GM23338 (cell line): ENCODE measurements around the gene RBM19. TPM values are rescaled to one million over a fixed set of nuclear protein-coding genes. Genes with fewer than 3 reads are reported as not detected.
A peak's percentile ranks its signal among the peaks of the same experiment; 100 is the strongest.

Experiments used
- ATAC-seq: fragments of 200-7000 bp; cut with Tn5 transposase; 3 replicates; pipeline ENCODE4 v1.9.1; 2020
- DNase-seq: peaks from one replicate; pipeline ENCODE4 v3.0.0-alpha.2; 2015; ENCODE audit warnings: low spot score
- H2AFZ ChIP-seq: fragments of 200-600 bp; sonication (generic); 2 replicates; pipeline ENCODE4 v1.8.0; 2016; ENCODE audit warnings: antibody characterized with exemption, mild to moderate bottlenecking, moderate library complexity
- H3F3A ChIP-seq: fragments of 200-600 bp; sonication (generic); replicated peaks from 2 replicates; pipeline ENCODE4 v1.8.0; 2017; ENCODE audit warnings: antibody characterized with exemption, mixed run types, low read depth
- H3K27ac ChIP-seq: fragments of 200-600 bp; sonication (generic); 2 replicates; pipeline ENCODE4 v1.6.1; 2016; ENCODE audit warnings: low read depth
- H3K27me3 ChIP-seq: fragments of 200-600 bp; sonication (generic); 2 replicates; pipeline ENCODE4 v1.8.0; 2016; ENCODE audit warnings: mild to moderate bottlenecking, mixed run types, moderate library complexity; ENCODE audit not compliant: insufficient read depth
- H3K36me3 ChIP-seq: fragments of 200-600 bp; sonication (generic); 2 replicates; pipeline ENCODE4 v1.8.0; 2016; ENCODE audit warnings: mild to moderate bottlenecking; ENCODE audit not compliant: insufficient read depth
- H3K4me1 ChIP-seq: fragments of 200-600 bp; sonication (generic); 2 replicates; pipeline ENCODE4 v1.8.0; 2016; ENCODE audit warnings: mild to moderate bottlenecking, moderate library complexity; ENCODE audit not compliant: insufficient read depth
- H3K4me2 ChIP-seq: fragments of 200-600 bp; sonication (generic); 2 replicates; pipeline ENCODE4 v1.7.1; 2017; ENCODE audit warnings: mixed run types
- H3K4me3 ChIP-seq: fragments of 200-600 bp; sonication (generic); 2 replicates; pipeline ENCODE4 v1.6.1; 2016; ENCODE audit warnings: mixed run types
- H3K79me2 ChIP-seq: fragments of 200-600 bp; sonication (generic); replicated peaks from 2 replicates; pipeline ENCODE4 v1.8.0; 2017; ENCODE audit warnings: mild to moderate bottlenecking; ENCODE audit not compliant: insufficient read depth
- H3K9me2 ChIP-seq: fragments of 200-600 bp; sonication (generic); 2 replicates; pipeline ENCODE4 v1.8.0; 2017; ENCODE audit not compliant: insufficient read depth
- H4K20me1 ChIP-seq: fragments of 200-600 bp; sonication (generic); replicated peaks from 2 replicates; pipeline ENCODE4 v1.8.0; 2017; ENCODE audit warnings: mild to moderate bottlenecking; ENCODE audit not compliant: insufficient read depth
- H3K27ac Mint-ChIP-seq: 2 replicates; pipeline ENCODE4 v1.8.0; 2020; ENCODE audit warnings: inconsistent platforms, mild to moderate bottlenecking, moderate library complexity, mixed read lengths
- H3K27me3 Mint-ChIP-seq: 3 replicates; pipeline ENCODE4 v1.8.0; 2022; ENCODE audit warnings: low read depth, mild to moderate bottlenecking, moderate library complexity, mixed read lengths, inconsistent platforms; ENCODE audit not compliant: insufficient read depth, poor library complexity
- H3K36me3 Mint-ChIP-seq: 3 replicates; pipeline ENCODE4 v1.8.0; 2021; ENCODE audit warnings: low read depth, mild to moderate bottlenecking, inconsistent platforms, moderate library complexity, mixed read lengths
- H3K4me1 Mint-ChIP-seq: 3 replicates; pipeline ENCODE4 v1.8.0; 2020; ENCODE audit warnings: mild to moderate bottlenecking, inconsistent platforms, mixed read lengths
- H3K4me3 Mint-ChIP-seq: 3 replicates; pipeline ENCODE4 v1.8.0; 2021; ENCODE audit warnings: moderate library complexity, mild to moderate bottlenecking, inconsistent platforms, mixed read lengths
- H3K9me3 Mint-ChIP-seq: 3 replicates; pipeline ENCODE4 v1.8.0; 2020; ENCODE audit warnings: moderate library complexity, mild to moderate bottlenecking, inconsistent platforms, mixed read lengths
- CTCF ChIP-seq, 2 experiments: fragments of 200-600 bp in 1 of 2; sonication (generic) in 1 of 2; conservative IDR thresholded peaks; 2 replicates each; pipeline versions ENCODE4 v1.5.1 to v1.6.1; 2016 to 2017; ENCODE audit warnings: antibody characterized with exemption in 2 of 2, low read depth in 2 of 2, mild to moderate bottlenecking in 2 of 2, moderate library complexity in 1 of 2
- EZH2 ChIP-seq: fragments of 200-600 bp; sonication (generic); IDR thresholded peaks from one replicate; pipeline ENCODE4 v1.8.0; 2017; ENCODE audit warnings: antibody characterized with exemption, mild to moderate bottlenecking, low read depth; ENCODE audit not compliant: unreplicated experiment
- POLR2AphosphoS5 ChIP-seq: IDR thresholded peaks from 2 replicates; pipeline ENCODE4 v1.6.1; 2016; ENCODE audit warnings: antibody characterized with exemption, low read depth
- REST ChIP-seq: IDR thresholded peaks from one replicate; pipeline ENCODE4 v1.6.1; 2018; ENCODE audit warnings: antibody characterized with exemption; ENCODE audit not compliant: unreplicated experiment
- polyA plus RNA-seq: library from polyadenylated mRNA; unstranded; fragments of >200 nt; fragmentation: Nextera tagmentation; extraction: Ambion mirVana; gene quantifications from 2 replicates; pipeline ENCODE4 v1.2.1, GENCODE V29; 2016
- total RNA-seq: library from RNA; depleted of rRNA; stranded (reverse); fragments of >200 nt; shearing (Covaris generic); gene quantifications from 2 replicates; pipeline ENCODE4 v1.2.3, GENCODE V29; 2014

RBM19 gene
- total and polyA plus RNA-seq, 2 experiments from 2014 or later: 43.4 to 56.7 TPM

DNA sequence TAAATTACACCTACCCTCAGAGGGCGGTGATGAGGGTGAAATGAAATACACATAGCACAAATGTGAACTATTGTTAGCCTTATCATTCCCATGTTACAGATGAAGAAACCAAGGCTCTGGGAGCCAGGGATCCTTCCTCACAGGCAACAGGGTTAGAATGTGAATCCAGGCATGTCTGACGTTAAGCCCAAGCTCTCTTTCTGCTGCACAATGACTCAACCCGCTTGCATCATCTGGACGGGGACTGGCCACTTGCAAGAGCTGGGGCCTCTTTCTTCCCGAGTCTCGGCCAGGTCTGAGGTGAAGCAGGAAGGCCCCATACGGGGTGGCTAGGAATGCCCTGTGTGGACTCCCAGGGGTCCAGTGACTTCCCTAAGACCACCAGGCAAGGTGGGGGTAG lies 105.2 kb downstream of the RBM19 start:
- Histone ChIP-seq H3K27me3 (no peaks in the 10 kb centered on the region), H2AFZ (no peak overlapping the region), H3F3A (0 out of 2 replicates have a peak, but pooled peaks cover 4% of the 10 kb centered on the region), H3K4me3 (no peak overlapping the region), H3K4me1 (peaks cover 41% of the 10 kb centered on the region), H3K27ac (peak overlapping the region; percentile 97), H3K4me2 (peak overlapping the region; percentile 50; the same call in 1 of the 2 replicates), H3K9me2 (no peaks in the 10 kb centered on the region), H4K20me1 (no peaks in the 10 kb centered on the region), H3K79me2 (no peaks in the 10 kb centered on the region), H3K36me3 (no peaks in the 10 kb centered on the region)
- H3K36me3 Mint-ChIP-seq: peaks cover 20% of the 10 kb centered on the region
- H3K9me3 Mint-ChIP-seq: no peaks in the 10 kb centered on the region
- TF ChIP-seq REST (no peak), EZH2 (no peak)
- DNase-seq (peak; percentile 32), ATAC-seq (peak; percentile 5; the same call in 2 of the 3 replicates)
- H3K27ac Mint-ChIP-seq: peak overlapping the region; percentile 92
- H3K27me3 Mint-ChIP-seq: peaks cover 5% of the 10 kb centered on the region
- H3K4me3 Mint-ChIP-seq: no peak overlapping the region; the same call in 2 of the 3 replicates
- H3K4me1 Mint-ChIP-seq: peaks cover 56% of the 10 kb centered on the region

DNA sequence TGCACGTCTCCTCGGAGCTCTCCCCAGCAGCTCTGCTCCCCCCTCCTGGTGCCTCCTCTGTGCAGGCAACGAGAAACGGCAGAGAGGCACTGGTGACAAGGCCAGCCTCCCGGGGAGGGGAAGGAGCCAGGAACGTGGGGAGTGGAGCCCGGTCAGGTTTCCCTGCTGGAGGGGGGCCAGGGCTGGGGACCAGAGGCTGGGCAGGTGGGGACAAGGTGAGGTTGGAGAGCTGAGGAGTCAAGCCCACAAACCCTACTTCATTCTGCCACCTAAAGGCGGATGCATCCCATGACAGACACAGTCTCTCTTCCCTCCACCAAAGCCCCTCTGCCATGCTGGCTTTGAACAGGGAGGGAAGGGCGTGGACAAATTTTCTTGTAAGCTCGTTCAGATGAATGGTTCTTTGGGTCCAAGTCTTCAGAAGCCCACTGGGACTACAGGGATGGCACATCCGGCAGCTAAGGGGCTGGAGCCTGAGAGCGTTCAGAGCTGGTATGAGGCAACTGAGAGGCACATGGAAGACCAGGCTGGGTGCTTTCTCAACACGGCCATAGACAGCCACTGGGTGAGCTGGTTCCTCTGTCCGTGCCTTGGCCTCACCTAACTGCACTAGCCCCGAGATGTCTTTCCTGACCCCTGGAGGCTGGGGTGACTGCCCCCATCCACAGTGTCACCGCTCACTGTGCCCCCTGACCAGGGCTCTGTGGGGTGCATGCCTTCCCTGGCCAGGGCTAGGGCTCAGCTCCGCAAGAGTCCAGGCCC lies 105.9 kb downstream of the RBM19 start:
- DNase-seq (peak; percentile 69), ATAC-seq (peak; percentile 67)
- Mint-ChIP-seq H3K36me3 (peaks cover 20% of the 10 kb centered on the region), H3K9me3 (no peaks in the 10 kb centered on the region), H3K27ac (peak overlapping the region; percentile 92), H3K27me3 (peaks cover 5% of the 10 kb centered on the region), H3K4me1 (peaks cover 56% of the 10 kb centered on the region), H3K4me3 (no peak overlapping the region)
- H3K27ac ChIP-seq: peak overlapping the region; percentile 97
- H4K20me1 ChIP-seq: no peaks in the 10 kb centered on the region
- H3F3A ChIP-seq: 0 out of 2 replicates have a peak, but pooled peaks cover 4% of the 10 kb centered on the region
- no peaks in the 10 kb centered on the region for H3K9me2 ChIP-seq
- no peak overlapping the region for H2AFZ ChIP-seq
- H3K4me2 ChIP-seq: no peak overlapping the region
- H3K79me2 ChIP-seq: no peaks in the 10 kb centered on the region
- H3K4me1 ChIP-seq: peaks cover 41% of the 10 kb centered on the region
- no peak overlapping the region for H3K4me3 ChIP-seq
- H3K36me3 ChIP-seq: no peaks in the 10 kb centered on the region
- no peaks in the 10 kb centered on the region for H3K27me3 ChIP-seq
- TF ChIP-seq CTCF (conservative IDR thresholded peaks at IDR 0.05; ENCODE audit: low read depth in 2 of 2) (peak; percentile 29 to 69), POLR2AphosphoS5 (no peak)
